ENCODE measurements around the gene TUBGCP3. TPM values are rescaled to one million over a fixed set of nuclear protein-coding genes. Genes with fewer than 3 reads are reported as not detected.

Gene TUBGCP3
- total RNA-seq, 6 experiments from 2014 or later: 13.0 to 20.0 (median 17.6) TPM

GRCh38 chr13:112617754-112618375, 29.9 kb upstream of the TUBGCP3 start:
- no peak for DNase-seq
- no peak for ATAC-seq
- 68% methylated on average over 8 of the region's 18 CpGs for WGBS (ENCODE audit: insufficient coverage, low coverage, low lambda C conversion rate, missing lambda C conversion rate)

GRCh38 chr13:112616586-112617362, 28.8 kb upstream of the TUBGCP3 start:
- WGBS (ENCODE audit: insufficient coverage, low coverage, low lambda C conversion rate, missing lambda C conversion rate): 42% methylated on average over 12 of the region's 13 CpGs
- Histone ChIP-seq H3K4me3 (no peak overlapping the region), H3K36me3 (no peaks in the 10 kb centered on the region), H3K9me3 (no peaks in the 10 kb centered on the region), H3K27me3 (no peaks in the 10 kb centered on the region), H3K27ac (no peak overlapping the region), H3K4me1 (no peaks in the 10 kb centered on the region)
- peak; percentile 79 to 89 (median 83) for ATAC-seq
- intact Hi-C loops (cut with DNase I): no loop called here
- no peak for DNase-seq
- TF ChIP-seq, protein P1, sequence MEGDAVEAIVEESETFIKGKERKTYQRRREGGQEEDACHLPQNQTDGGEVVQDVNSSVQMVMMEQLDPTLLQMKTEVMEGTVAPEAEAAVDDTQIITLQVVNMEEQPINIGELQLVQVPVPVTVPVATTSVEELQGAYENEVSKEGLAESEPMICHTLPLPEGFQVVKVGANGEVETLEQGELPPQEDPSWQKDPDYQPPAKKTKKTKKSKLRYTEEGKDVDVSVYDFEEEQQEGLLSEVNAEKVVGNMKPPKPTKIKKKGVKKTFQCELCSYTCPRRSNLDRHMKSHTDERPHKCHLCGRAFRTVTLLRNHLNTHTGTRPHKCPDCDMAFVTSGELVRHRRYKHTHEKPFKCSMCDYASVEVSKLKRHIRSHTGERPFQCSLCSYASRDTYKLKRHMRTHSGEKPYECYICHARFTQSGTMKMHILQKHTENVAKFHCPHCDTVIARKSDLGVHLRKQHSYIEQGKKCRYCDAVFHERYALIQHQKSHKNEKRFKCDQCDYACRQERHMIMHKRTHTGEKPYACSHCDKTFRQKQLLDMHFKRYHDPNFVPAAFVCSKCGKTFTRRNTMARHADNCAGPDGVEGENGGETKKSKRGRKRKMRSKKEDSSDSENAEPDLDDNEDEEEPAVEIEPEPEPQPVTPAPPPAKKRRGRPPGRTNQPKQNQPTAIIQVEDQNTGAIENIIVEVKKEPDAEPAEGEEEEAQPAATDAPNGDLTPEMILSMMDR (IDR thresholded peaks at IDR 0.05): peak; percentile 44 to 70 (median 56)
- no peak for TF ChIP-seq POLR2A (IDR thresholded peaks at IDR 0.05)

More at GRCh38 chr13:112617754-112618375, 29.9 kb upstream of the TUBGCP3 start:
- Histone ChIP-seq H3K4me3 (no peak overlapping the region), H3K27ac (no peak overlapping the region), H3K4me1 (no peaks in the 10 kb centered on the region), H3K36me3 (no peaks in the 10 kb centered on the region), H3K9me3 (no peaks in the 10 kb centered on the region), H3K27me3 (no peaks in the 10 kb centered on the region)
- TF ChIP-seq, protein P1 (IDR thresholded peaks at IDR 0.05): no peak
- no peak for TF ChIP-seq POLR2A (IDR thresholded peaks at IDR 0.05)
- intact Hi-C loops (cut with DNase I): no loop called here

DNA sequence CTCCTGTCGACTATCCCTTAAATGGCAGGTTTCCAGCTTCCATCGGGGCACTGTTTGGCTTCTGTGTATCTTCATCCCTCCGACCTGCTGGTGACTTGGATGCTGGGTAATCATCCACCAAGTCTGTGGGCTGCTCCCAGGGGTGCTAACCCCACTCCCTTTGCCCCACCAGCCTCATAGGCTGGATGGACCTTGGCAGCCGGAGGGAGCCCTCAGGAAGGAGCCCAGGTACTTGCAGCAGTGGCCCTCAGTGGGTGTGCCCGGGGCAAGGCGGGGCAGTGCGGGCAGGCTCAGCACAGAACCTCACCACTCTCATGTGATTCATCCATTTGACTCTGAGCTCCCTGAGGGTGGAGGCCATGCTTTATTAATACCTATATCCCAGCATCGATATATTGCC, 27.4 kb upstream of the TUBGCP3 start:
- WGBS (ENCODE audit: insufficient coverage, low coverage, low lambda C conversion rate, missing lambda C conversion rate): 62% methylated on average over 5 of the region's 8 CpGs
- H3K36me3 ChIP-seq: no peaks in the 10 kb centered on the region
- H3K27me3 ChIP-seq: no peaks in the 10 kb centered on the region
- ATAC-seq: no peak
- no peak for TF ChIP-seq POLR2A (IDR thresholded peaks at IDR 0.05)
- TF ChIP-seq, protein P1 (IDR thresholded peaks at IDR 0.05): no peak
- no peaks in the 10 kb centered on the region for H3K9me3 ChIP-seq
- intact Hi-C loops (cut with DNase I): no loop called here
- H3K4me3 ChIP-seq: no peak overlapping the region
- H3K4me1 ChIP-seq: no peaks in the 10 kb centered on the region
- no peak for DNase-seq
- no peak overlapping the region for H3K27ac ChIP-seq

- DNase-seq: no peak
- no peaks in the 10 kb centered on the region for H3K27me3 ChIP-seq
- H3K4me1 ChIP-seq: no peaks in the 10 kb centered on the region
- TF ChIP-seq POLR2A (IDR thresholded peaks at IDR 0.05): no peak
- TF ChIP-seq, protein P1 (IDR thresholded peaks at IDR 0.05): no peak
- ATAC-seq: no peak
- no peaks in the 10 kb centered on the region for H3K9me3 ChIP-seq
- WGBS (ENCODE audit: insufficient coverage, low coverage, low lambda C conversion rate, missing lambda C conversion rate): 83% methylated on average over 7 of the region's 7 CpGs
- H3K4me3 ChIP-seq: no peak overlapping the region
- H3K36me3 ChIP-seq: no peaks in the 10 kb centered on the region
- H3K27ac ChIP-seq: no peak overlapping the region
- intact Hi-C loops (cut with DNase I): no loop called here
Observed at GRCh38 chr13:112614835-112615234, 26.9 kb upstream of the TUBGCP3 start.
